Measurements from ENCODE around the gene FBXO44.

FBXO44 gene

GRCh38 chr1:11657654-11658053, 3.0 kb downstream of the FBXO44 start:
- FAIRE-seq: no peak
- no peak for DNase-seq (ENCODE audit: low spot score)

- no peak for FAIRE-seq
These were observed 3.9 kb downstream of the FBXO44 start for GRCh38 chr1:11658542-11658941.

GRCh38 chr1:11659748-11660147, 5.1 kb downstream of the FBXO44 start:
- DNase-seq (ENCODE audit: low spot score) (no peak), FAIRE-seq (no peak)

More at GRCh38 chr1:11658542-11658941, 3.9 kb downstream of the FBXO44 start:
- no peak for DNase-seq (ENCODE audit: low spot score)

GRCh38 chr1:11661103-11661502, 6.4 kb downstream of the FBXO44 start:
- FAIRE-seq (no peak), DNase-seq (ENCODE audit: low spot score) (no peak)

GRCh38 chr1:11664336-11665065, 9.8 kb downstream of the FBXO44 start:
- FAIRE-seq (no peak), DNase-seq (ENCODE audit: low spot score) (no peak)

- DNase-seq (ENCODE audit: low spot score) (no peak), FAIRE-seq (no peak)
These were observed 13.8 kb downstream of the FBXO44 start for GRCh38 chr1:11668516-11668915.

GRCh38 chr1:11670747-11671146, 16.1 kb downstream of the FBXO44 start:
- DNase-seq (ENCODE audit: low spot score) (no peak), FAIRE-seq (no peak)

GRCh38 chr1:11671205-11671543, 16.5 kb downstream of the FBXO44 start:
- DNase-seq (ENCODE audit: low spot score) (no peak), FAIRE-seq (no peak)

- FAIRE-seq (no peak), DNase-seq (ENCODE audit: low spot score) (no peak)
These were observed 17.0 kb downstream of the FBXO44 start for GRCh38 chr1:11671544-11672286.

GRCh38 chr1:11673089-11673769, 18.6 kb downstream of the FBXO44 start:
- no peak for FAIRE-seq

GRCh38 chr1:11674488-11674887, 19.8 kb downstream of the FBXO44 start:
- no peak for FAIRE-seq
- DNase-seq (ENCODE audit: low spot score): no peak

More at GRCh38 chr1:11673089-11673769, 18.6 kb downstream of the FBXO44 start:
- no peak for DNase-seq (ENCODE audit: low spot score)

GRCh38 chr1:11675325-11675724, 20.6 kb downstream of the FBXO44 start:
- FAIRE-seq (no peak), DNase-seq (ENCODE audit: low spot score) (no peak)

GRCh38 chr1:11676386-11677103, 21.9 kb downstream of the FBXO44 start:
- DNase-seq (ENCODE audit: low spot score) (no peak), FAIRE-seq (no peak)

- DNase-seq (ENCODE audit: low spot score): no peak
- FAIRE-seq: no peak
These were observed 23.8 kb downstream of the FBXO44 start for GRCh38 chr1:11678442-11678841.

- FAIRE-seq (no peak), DNase-seq (ENCODE audit: low spot score) (no peak)
These were observed 25.8 kb downstream of the FBXO44 start for GRCh38 chr1:11680270-11681070.

GRCh38 chr1:11681071-11681771, 26.5 kb downstream of the FBXO44 start, which contains the start of gene MAD2L2:
Gene MAD2L2, minus strand, starts transcription at chr1:11681148. Its CDS starts 547 bp downstream, at chr1:11680601.
- peak; percentile 97 for DNase-seq (ENCODE audit: low spot score)
- peak; percentile 53 for FAIRE-seq

GRCh38 chr1:11682287-11682771, 27.7 kb downstream of the FBXO44 start:
- DNase-seq (ENCODE audit: low spot score): no peak
- FAIRE-seq: no peak

GRCh38 chr1:11682799-11683198, 28.1 kb downstream of the FBXO44 start:
- FAIRE-seq (no peak), DNase-seq (ENCODE audit: low spot score) (no peak)

- FAIRE-seq (no peak), DNase-seq (ENCODE audit: low spot score) (no peak)
These were observed 29.4 kb downstream of the FBXO44 start for GRCh38 chr1:11684070-11684469.

GRCh38 chr1:11685210-11685752, 30.6 kb downstream of the FBXO44 start:
- DNase-seq (ENCODE audit: low spot score) (no peak), FAIRE-seq (no peak)

Data from urothelium cell line (cell line).